Gastrocnemius medialis (tissue), 4 donors: ENCODE measurements around the gene MARCHF10.

Experiments used
- POLR2A ChIP-seq, 2 donors: fragments of 450-650 bp; IDR thresholded peaks; one replicate each; pipeline ENCODE4 v1.6.1; 2017; ENCODE audit warnings: antibody characterized with exemption in 2 of 2, mild to moderate bottlenecking in 2 of 2, moderate library complexity in 2 of 2
- TF ChIP-seq, protein P1 (sequence below), 5 experiments: fragments of 450-650 bp in 3 of 5; fragments of 200-600 bp in 2 of 5; sonication (generic) in 2 of 5; IDR thresholded peaks in 4 of 5; conservative IDR thresholded peaks in 1 of 5; 1 replicate in 4 of 5; 2 replicates in 1 of 5; pipeline ENCODE4 v1.5.1; 2016 to 2019; ENCODE audit warnings: antibody characterized with exemption in 5 of 5, mild to moderate bottlenecking in 3 of 5, moderate library complexity in 3 of 5

GRCh38 chr17:62780951-62781350 is 27.2 kb downstream of the MARCHF10 start:
- TF ChIP-seq, protein P1, sequence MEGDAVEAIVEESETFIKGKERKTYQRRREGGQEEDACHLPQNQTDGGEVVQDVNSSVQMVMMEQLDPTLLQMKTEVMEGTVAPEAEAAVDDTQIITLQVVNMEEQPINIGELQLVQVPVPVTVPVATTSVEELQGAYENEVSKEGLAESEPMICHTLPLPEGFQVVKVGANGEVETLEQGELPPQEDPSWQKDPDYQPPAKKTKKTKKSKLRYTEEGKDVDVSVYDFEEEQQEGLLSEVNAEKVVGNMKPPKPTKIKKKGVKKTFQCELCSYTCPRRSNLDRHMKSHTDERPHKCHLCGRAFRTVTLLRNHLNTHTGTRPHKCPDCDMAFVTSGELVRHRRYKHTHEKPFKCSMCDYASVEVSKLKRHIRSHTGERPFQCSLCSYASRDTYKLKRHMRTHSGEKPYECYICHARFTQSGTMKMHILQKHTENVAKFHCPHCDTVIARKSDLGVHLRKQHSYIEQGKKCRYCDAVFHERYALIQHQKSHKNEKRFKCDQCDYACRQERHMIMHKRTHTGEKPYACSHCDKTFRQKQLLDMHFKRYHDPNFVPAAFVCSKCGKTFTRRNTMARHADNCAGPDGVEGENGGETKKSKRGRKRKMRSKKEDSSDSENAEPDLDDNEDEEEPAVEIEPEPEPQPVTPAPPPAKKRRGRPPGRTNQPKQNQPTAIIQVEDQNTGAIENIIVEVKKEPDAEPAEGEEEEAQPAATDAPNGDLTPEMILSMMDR (IDR thresholded peaks at IDR 0.05 in 4 of 5, conservative IDR thresholded peaks at IDR 0.05 in 1 of 5), result no peak
- no peak for TF ChIP-seq POLR2A (IDR thresholded peaks at IDR 0.05)
